NCI-H1694 treated with DMSO at 0.1 percent for 48 hours (cell line): ENCODE data around the gene FRMD5.
"Not testable (repeated sequence)": the region's sequence is repeated elsewhere in the genome, so short reads cannot be mapped to it uniquely, and the experiment has no call there.

ENCODE experiments used
- DNase-seq: peaks from one replicate; lab custom pipeline; 2025; lab: John Stamatoyannopoulos, UW

FRMD5 gene

DNA sequence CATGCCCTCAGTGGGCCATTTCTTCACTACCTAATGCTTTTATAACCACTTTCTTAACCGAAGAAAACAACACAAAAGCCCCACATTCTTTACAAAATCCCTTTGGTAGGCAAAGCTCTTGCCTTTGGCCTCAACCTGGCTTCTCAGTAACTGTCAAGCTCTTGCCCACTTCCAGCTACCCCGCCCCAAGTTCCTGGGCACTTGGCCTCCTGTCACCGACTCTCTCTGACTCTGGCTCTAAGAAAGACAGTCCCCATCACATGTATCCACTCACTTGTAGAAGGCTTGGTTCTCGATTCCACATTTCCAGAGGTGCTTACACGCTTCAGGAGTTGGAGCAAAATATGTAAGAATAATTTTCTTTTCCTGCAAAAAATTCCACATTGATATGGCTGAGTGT, 307.2 kb downstream of the FRMD5 start:
- DNase-seq: no peak

DNA sequence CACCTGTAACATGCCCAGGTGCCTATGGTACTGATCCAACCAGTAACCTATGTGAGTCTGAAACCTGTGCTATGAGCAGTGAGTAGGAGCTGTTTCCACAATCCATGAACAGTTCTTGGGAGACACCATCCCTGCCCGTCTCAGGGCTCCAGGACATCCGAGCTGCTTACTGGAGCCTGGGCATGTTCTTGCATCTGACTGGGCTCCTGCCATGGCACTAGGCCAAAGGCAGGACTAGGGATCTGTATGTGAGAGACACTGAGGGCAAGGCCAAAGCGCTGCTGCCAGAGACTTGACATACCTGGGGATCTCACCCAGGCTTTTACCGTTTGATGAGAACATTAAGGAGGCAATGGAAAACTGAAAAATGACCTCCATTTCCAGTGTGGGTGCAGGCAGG, 308.5 kb downstream of the FRMD5 start:
- DNase-seq: no peak

- DNase-seq: no peak
Measured at GRCh38 chr15:43883571-43883970, 311.5 kb downstream of the FRMD5 start.

GRCh38 chr15:43881944-43882343, 313.1 kb downstream of the FRMD5 start:
- no peak for DNase-seq

GRCh38 chr15:43881245-43881644, 313.8 kb downstream of the FRMD5 start:
- DNase-seq: no peak

- no peak for DNase-seq
Measured at GRCh38 chr15:43880406-43881194, 314.5 kb downstream of the FRMD5 start.

DNA sequence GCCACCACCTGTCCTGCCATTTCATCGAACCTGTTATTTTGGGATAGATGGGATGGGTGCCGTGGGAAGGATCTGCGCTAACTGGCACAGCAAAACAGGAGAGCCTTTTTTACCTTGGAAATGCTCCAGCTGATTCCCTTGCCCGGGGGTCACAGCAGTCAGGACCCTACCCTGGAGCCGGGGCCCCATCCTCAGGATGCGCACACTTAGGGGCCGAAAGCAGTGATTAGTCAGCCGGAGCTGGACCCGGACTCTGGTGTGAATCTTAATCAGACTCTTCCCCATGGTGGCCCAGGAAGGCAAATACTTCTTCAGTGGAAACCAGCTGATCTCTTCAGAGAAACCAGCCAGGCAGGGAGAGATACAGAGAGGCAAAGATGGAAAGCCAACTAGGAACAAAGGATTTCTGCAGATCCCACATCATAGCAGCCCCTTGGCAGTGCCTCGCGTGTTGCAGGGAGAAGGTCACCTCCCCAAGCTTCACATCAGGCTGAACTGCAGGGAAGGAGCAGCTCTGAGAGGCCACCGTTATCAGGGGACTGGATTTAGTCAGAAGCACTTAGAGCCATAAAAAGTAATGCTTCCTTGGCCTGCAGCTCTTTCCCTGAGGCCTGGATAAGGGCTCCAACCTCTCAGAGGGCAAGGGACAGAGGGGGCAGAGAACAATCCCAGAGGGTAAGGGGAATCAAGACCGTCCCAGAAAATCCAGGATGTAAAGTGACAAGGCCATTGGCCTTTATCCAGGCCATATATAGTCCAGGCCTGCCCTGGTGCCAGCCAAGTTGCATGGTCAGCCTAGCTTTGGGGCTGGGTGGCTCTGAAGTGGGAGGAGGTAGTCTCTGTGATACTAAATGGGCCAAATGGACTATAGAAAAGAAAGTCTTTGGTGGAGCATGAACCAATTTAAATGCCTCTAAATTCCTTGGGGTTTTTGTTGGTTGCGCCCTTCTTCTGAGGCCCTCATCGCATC, 315.4 kb downstream of the FRMD5 start:
- DNase-seq: no peak

DNA sequence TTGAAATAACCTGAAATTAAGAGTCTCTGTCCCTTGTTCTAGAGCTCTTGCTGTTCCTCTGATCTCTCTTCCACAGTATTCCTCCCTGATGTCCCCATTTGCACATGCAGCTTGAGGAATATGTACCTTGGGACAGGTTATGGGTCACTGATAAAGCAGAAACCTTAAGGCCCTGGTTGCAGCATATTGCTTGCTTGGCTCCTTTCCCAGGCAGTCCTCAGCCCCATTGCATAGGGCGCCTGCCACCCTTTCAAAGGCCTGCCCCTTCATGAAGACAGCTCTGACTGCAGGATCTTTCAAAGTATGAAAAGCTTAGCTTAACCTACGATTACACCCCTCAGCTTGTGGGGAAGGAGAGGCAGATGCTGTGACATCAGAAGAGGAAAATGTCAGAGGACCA, 316.6 kb downstream of the FRMD5 start:
- DNase-seq: no peak

GRCh38 chr15:43877371-43877770, 317.7 kb downstream of the FRMD5 start:
- no peak for DNase-seq

DNA sequence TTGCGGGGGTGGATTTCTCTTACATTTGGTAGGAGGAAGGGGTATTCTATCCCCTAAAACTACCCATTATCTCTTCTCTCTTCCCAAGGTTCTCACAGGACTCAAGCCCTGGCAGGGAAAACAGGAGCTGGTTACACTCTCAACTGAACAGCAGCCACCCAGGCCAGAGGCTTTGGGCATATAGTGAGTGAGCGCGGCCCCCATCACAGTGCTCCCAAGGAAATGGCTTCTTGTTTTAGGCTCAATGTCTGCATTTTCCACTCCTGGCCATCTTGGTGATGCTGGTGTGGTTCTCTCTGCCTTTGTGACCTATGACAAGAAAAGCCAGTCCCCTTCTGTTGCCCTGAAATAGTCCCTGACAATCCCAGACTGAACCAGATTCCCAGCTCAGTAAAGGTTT, 318.2 kb downstream of the FRMD5 start:
- no peak for DNase-seq

DNA sequence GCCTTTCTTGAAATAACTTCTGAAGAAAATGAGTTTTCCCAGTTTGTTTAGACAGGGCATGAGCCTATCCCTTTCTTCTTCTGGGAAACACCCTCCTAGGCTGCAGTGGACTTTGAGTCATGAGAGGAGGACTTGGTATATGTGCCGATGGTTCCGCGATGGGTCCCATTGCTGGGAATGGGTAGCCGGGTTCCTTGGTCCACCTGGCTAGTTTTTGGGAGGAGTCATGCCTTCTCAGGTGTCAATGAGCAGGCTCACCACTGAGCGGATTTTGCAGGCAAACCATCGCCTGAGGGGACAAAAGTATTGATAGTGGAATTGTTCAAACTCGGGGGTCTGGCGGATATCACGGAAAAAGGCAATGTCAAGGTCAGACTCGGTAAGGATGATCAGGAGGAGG, 321.4 kb downstream of the FRMD5 start:
- no peak for DNase-seq

- DNase-seq: peak; percentile 26
Measured at GRCh38 chr15:43872416-43873020, 322.6 kb downstream of the FRMD5 start.

DNA sequence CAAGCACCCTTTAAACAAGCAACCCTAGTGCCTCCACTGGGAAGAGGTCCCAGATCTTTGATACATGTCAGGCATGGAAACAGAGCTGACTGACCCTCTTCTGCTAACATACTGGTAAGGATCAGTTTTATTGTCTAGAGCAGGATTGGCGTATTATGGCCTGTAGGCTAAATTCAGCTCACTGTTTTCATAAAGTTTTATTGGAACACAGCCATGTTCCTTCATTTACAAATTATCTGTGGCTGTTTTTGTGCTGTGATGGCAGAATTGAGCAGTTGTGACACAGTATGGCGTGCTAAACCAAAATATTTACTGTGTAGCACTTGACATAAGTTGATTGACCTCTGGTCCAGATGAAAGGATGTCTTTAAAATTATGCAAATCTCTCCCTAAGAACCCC, 323.2 kb downstream of the FRMD5 start:
- DNase-seq: no peak

- DNase-seq: no peak
Measured at GRCh38 chr15:43868406-43868805, 326.7 kb downstream of the FRMD5 start.

DNA sequence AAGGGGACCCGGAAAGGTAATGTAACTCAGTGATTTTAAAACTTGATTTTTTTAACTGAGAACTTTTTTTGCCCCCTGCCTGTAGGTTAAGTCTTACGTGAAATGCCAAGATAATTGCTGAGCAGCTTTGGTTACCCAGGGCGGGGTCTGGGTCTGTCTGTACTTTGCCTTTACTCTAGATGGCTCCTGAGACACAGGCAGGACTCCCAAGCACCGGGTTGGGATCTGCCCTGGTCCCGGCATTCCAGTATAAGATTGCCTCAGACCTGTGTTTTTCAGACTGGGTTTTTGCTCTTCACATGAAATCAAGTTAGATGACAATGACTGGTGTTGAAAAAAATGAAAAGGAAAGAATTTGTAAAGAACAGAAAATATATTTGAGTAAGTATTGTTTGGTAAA, 328.0 kb downstream of the FRMD5 start:
- no peak for DNase-seq

DNA sequence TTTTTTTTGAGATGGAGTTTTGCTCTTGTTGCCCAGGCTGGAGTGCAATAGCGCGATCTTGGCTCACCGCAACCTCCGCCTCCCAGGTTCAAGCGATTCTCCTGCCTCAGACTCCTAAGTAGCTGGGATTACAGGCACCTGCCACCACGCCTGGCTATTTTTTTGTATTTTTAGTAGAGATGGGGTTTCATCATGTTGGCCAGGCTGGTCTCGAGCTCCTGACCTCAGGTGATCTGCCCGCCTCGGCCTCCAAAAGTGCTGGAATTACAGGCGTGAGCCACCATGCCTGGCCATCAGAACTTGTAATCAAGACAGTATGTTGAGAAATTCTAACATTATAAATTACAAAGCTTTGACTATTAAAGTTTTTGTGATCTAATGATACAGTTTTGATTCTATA, 328.4 kb downstream of the FRMD5 start:
- not testable (repeated sequence) for DNase-seq

GRCh38 chr15:43859546-43859945, 335.5 kb downstream of the FRMD5 start:
- no peak for DNase-seq

DNA sequence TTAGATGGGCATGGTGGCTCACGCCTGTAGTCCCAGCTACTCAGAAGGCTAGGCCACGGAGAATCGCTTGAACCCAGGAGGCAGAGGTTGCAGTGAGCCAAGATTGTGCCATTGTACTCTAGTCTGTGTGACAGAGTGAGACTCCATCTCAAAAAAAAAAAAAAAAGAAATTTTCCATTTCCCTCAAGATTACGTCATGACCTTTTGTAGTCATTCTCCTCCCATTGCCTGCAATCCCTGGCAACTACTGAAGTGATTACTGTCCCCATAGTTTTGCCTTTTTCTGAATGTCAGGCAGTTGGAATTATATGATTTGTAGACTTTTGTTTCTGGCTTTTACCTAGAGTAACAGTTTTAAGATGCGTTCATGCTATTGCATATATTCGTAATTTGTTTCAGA, 340.3 kb downstream of the FRMD5 start:
- no peak for DNase-seq

GRCh38 chr15:43852607-43853006, 342.5 kb downstream of the FRMD5 start:
- DNase-seq: no peak

DNA sequence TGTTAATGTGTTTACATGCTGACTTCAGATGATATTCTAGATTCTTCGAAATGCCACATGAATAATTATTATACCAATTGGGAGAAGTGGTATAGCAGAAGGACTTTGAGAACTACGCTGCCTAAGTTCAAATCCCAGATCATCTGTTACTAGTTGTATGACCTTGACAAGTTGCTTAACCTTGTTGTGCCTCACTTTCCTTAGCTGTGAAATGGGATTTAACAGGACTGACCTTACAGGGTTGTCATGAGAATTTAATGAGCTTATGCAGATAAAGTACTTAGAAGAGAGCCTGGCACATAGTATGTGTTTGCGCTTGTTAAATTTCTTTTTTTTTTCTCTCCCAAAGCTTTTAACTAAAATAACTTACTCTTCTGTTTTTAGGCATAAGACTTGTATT, 343.8 kb downstream of the FRMD5 start:
- no peak for DNase-seq

GRCh38 chr15:43845421-43845820, 349.6 kb downstream of the FRMD5 start:
- DNase-seq: no peak

GRCh38 chr15:43832485-43832884, 362.6 kb downstream of the FRMD5 start:
- not testable (repeated sequence) for DNase-seq
